Esophagus squamous epithelium (tissue), 4 donors: ENCODE results near the gene OR5B17.

Experiments used
- CTCF ChIP-seq, 6 experiments: fragments of 450-650 bp in 4 of 6; fragments of 200-600 bp in 2 of 6; sonication (generic) in 2 of 6; IDR thresholded peaks; one replicate each; pipeline ENCODE4 v1.5.1; 2016 to 2019; ENCODE audit warnings: antibody characterized with exemption in 6 of 6, mild to moderate bottlenecking in 4 of 6, moderate library complexity in 4 of 6
- POLR2A ChIP-seq, 4 donors: fragments of 450-650 bp; IDR thresholded peaks; one replicate each; pipeline ENCODE4 v1.6.1; 2017; ENCODE audit warnings: antibody characterized with exemption in 4 of 4, mild to moderate bottlenecking in 4 of 4, moderate library complexity in 3 of 4

GRCh38 chr11:58406774-58407173, 47.9 kb upstream of the OR5B17 start, which contains the start of gene OR5B3:
- TF ChIP-seq CTCF (IDR thresholded peaks at IDR 0.05) (no peak), POLR2A (IDR thresholded peaks at IDR 0.05) (no peak)
